IMR-90 (cell line): ENCODE data around the gene PREP. TPM values are rescaled to one million over a fixed set of nuclear protein-coding genes. Genes with fewer than 3 reads are reported as not detected.

Experiments
- ATAC-seq: fragments of 200-7000 bp; cut with Tn5 transposase; 2 replicates; pipeline ENCODE4 v1.9.1; 2020; ENCODE audit warnings: low read depth, mild to moderate bottlenecking, moderate library complexity
- BruUV-seq: library from RNA; stranded (reverse); fragments of 400-500 nt; replicated peaks from 2 replicates; lab custom pipeline; 2021; lab: Mats Ljungman, UMichigan
- CTCF ChIA-PET: fragments of 300-600 bp; formaldehyde crosslinking; extraction: SDS; loops from one replicate; lab custom pipeline; 2021; ENCODE audit warnings: antibody characterized with exemption; lab: Yijun Ruan, JAX
- POLR2A ChIA-PET: fragments of 300-600 bp; sonication (Branson Sonifier 250); formaldehyde crosslinking; loops from one replicate; lab custom pipeline; 2022; ENCODE audit warnings: antibody characterized with exemption; ENCODE audit not compliant: unreplicated experiment; lab: Charles Lee
- DNase-seq: peaks from one replicate; pipeline ENCODE4 v3.0.0; 2013
- H2AFZ ChIP-seq: replicated peaks from 2 replicates; pipeline ENCODE3; 2013; ENCODE audit warnings: low read length, mild to moderate bottlenecking; ENCODE audit not compliant: poor library complexity
- H2AK5ac ChIP-seq: 2 replicates; pipeline ENCODE4 v1.6.1; 2013; ENCODE audit warnings: low read depth, low read length, inconsistent platforms
- H2AK9ac ChIP-seq: replicated peaks from 2 replicates; pipeline ENCODE3; 2013; ENCODE audit warnings: mild to moderate bottlenecking, low read depth, low read length, moderate library complexity; ENCODE audit not compliant: poor library complexity
- H2BK120ac ChIP-seq: 2 replicates; pipeline ENCODE4 v1.6.1; 2013; ENCODE audit warnings: low read depth, low read length, inconsistent platforms
- H2BK15ac ChIP-seq: 3 replicates; pipeline ENCODE4 v1.6.1; 2013; ENCODE audit warnings: low read depth, low read length, inconsistent platforms
- H2BK20ac ChIP-seq: 2 replicates; pipeline ENCODE4 v1.6.1; 2013; ENCODE audit warnings: low read depth, mild to moderate bottlenecking, inconsistent platforms, low read length, moderate library complexity
- H2BK5ac ChIP-seq: 2 replicates; pipeline ENCODE4 v1.6.1; 2013; ENCODE audit warnings: mild to moderate bottlenecking, low read depth, low read length, inconsistent platforms; ENCODE audit not compliant: poor library complexity, severe bottlenecking
- H3K14ac ChIP-seq: replicated peaks from 2 replicates; pipeline ENCODE4 v1.6.1; 2013; ENCODE audit warnings: low read depth, low read length, inconsistent platforms
- H3K18ac ChIP-seq: 2 replicates; pipeline ENCODE4 v1.6.1; 2013; ENCODE audit warnings: low read depth, low read length, control low read depth
- H3K23ac ChIP-seq: 2 replicates; pipeline ENCODE4 v1.6.1; 2013; ENCODE audit warnings: low read depth, low read length, inconsistent platforms
- H3K27ac ChIP-seq: 2 replicates; pipeline ENCODE4 v1.5.1; 2013; ENCODE audit warnings: mild to moderate bottlenecking, control low read depth, low read length; ENCODE audit not compliant: insufficient read depth
- H3K27me3 ChIP-seq: 2 replicates; pipeline ENCODE4 v1.6.1; 2013; ENCODE audit warnings: low read length; ENCODE audit not compliant: control insufficient read depth, insufficient read depth
- H3K36me3 ChIP-seq: 2 replicates; pipeline ENCODE4 v1.6.1; 2013; ENCODE audit warnings: low read length, mixed read lengths; ENCODE audit not compliant: control insufficient read depth, insufficient read depth
- H3K4ac ChIP-seq: 2 replicates; pipeline ENCODE4 v1.6.1; 2013; ENCODE audit warnings: low read depth, low read length, inconsistent platforms
- H3K4me1 ChIP-seq: 2 replicates; pipeline ENCODE4 v1.6.1; 2013; ENCODE audit warnings: low read length, mixed read lengths; ENCODE audit not compliant: control insufficient read depth, insufficient read depth
- H3K4me2 ChIP-seq: 2 replicates; pipeline ENCODE4 v1.6.1; 2013; ENCODE audit warnings: low read depth, mild to moderate bottlenecking, control low read depth, low read length, moderate library complexity
- H3K4me3 ChIP-seq: 2 replicates; pipeline ENCODE4 v1.5.1; 2013; ENCODE audit warnings: low read depth, mild to moderate bottlenecking, control low read depth, low read length, moderate library complexity; ENCODE audit not compliant: insufficient read depth
- H3K56ac ChIP-seq: 2 replicates; pipeline ENCODE4 v1.6.1; 2013; ENCODE audit warnings: low read length, inconsistent platforms; ENCODE audit not compliant: insufficient read depth; ENCODE audit errors: extremely low read depth
- H3K79me1 ChIP-seq, 2 experiments: 2 replicates each; pipeline ENCODE4 v1.6.1; 2013; ENCODE audit warnings: low read length in 2 of 2, inconsistent platforms in 1 of 2, low read depth in 1 of 2
- H3K9ac ChIP-seq: 2 replicates; pipeline ENCODE4 v1.6.1; 2013; ENCODE audit warnings: low read depth, low read length, control low read depth
- H3K9me1 ChIP-seq: 2 replicates; pipeline ENCODE4 v1.6.1; 2013; ENCODE audit warnings: low read length, inconsistent platforms; ENCODE audit not compliant: insufficient read depth
- H3K9me3 ChIP-seq: 2 replicates; pipeline ENCODE4 v1.6.1; 2013; ENCODE audit warnings: low read length; ENCODE audit not compliant: control insufficient read depth, insufficient read depth
- H4K20me1 ChIP-seq: 2 replicates; pipeline ENCODE4 v1.6.1; 2013; ENCODE audit warnings: low read length, inconsistent platforms; ENCODE audit not compliant: insufficient read depth
- H4K5ac ChIP-seq: 2 replicates; pipeline ENCODE4 v1.6.1; 2013; ENCODE audit warnings: mild to moderate bottlenecking, low read depth, low read length, control low read depth
- H4K8ac ChIP-seq, 2 experiments: 2 replicates each; pipeline ENCODE4 v1.6.1; 2013; ENCODE audit warnings: low read depth in 2 of 2, low read length in 2 of 2, control low read depth in 1 of 2, inconsistent platforms in 1 of 2
- H4K91ac ChIP-seq: 2 replicates; pipeline ENCODE4 v1.6.1; 2013; ENCODE audit warnings: low read depth, low read length, inconsistent platforms; ENCODE audit not compliant: insufficient read depth
- CEBPB ChIP-seq: IDR thresholded peaks from 2 replicates; pipeline ENCODE4 v1.6.1; 2012; ENCODE audit warnings: low read depth, low read length, improper control_type of control experiment
- MAZ ChIP-seq: IDR thresholded peaks from 2 replicates; pipeline ENCODE4 v1.6.1; 2012; ENCODE audit warnings: low read depth, mild to moderate bottlenecking, low read length, improper control_type of control experiment, moderate library complexity, borderline replicate concordance
- NFE2L2 ChIP-seq: fragments of 150-350 bp; IDR thresholded peaks from 2 replicates; pipeline ENCODE4 v1.6.1; 2016; ENCODE audit warnings: low read depth, mild to moderate bottlenecking, low read length
- RAD21 ChIP-seq: IDR thresholded peaks from 2 replicates; pipeline ENCODE4 v1.6.1; 2012; ENCODE audit warnings: low read length, improper control_type of control experiment
- RFX5 ChIP-seq: IDR thresholded peaks from 2 replicates; pipeline ENCODE4 v1.8.0; 2012; ENCODE audit warnings: low read depth, mild to moderate bottlenecking, low read length, moderate library complexity
- SMC3 ChIP-seq: fragments of 150-350 bp; IDR thresholded peaks from 2 replicates; pipeline ENCODE4 v1.6.1; 2016; ENCODE audit warnings: low read depth, mild to moderate bottlenecking, antibody characterized with exemption, low read length, moderate library complexity
- whole genome bisulfite sequencing, 2 experiments: methylation state at CpG; one replicate each; pipeline versions ENCODE4 v1.1.5 to v1.1.7; 2013; ENCODE audit warnings: missing lambda C conversion rate in 2 of 2; ENCODE audit not compliant: insufficient read length in 1 of 2; ENCODE audit errors: extremely low coverage in 2 of 2; 5-methylcytosine and 5-hydroxymethylcytosine counted together
- dilution Hi-C: fragments of 300-500 bp; cut with HindIII; formaldehyde crosslinking; loops from one replicate; pipeline ENCODE4 v1.14.3; 2018; ENCODE audit warnings: low sequenced_read_pairs; ENCODE audit not compliant: unreplicated experiment
- in situ Hi-C: fragments of 300-500 bp; cut with MboI; formaldehyde crosslinking; loops from 3 replicates; pipeline ENCODE4 v1.14.3; 2019; ENCODE audit warnings: low sequenced_read_pairs, inconsistent platforms, mixed read lengths
- intact Hi-C: fragments of 100-400 bp; cut with micrococcal nuclease; formaldehyde crosslinking; loops from 2 replicates; pipeline ENCODE4 v1.10.0; 2022
- polyA plus RNA-seq, 3 experiments: library from polyadenylated mRNA; depleted of rRNA; stranded (reverse); fragments of >200 nt; gene quantifications; 2 replicates each; pipeline ENCODE4 v1.2.3, GENCODE V29; 2012; ENCODE audit warnings: low replicate concordance in 1 of 3
- total RNA-seq: library from RNA; depleted of rRNA; stranded (reverse); fragments of >200 nt; gene quantifications from 2 replicates; pipeline ENCODE4 v1.2.3, GENCODE V29; 2012
- TF ChIP-seq, protein P1 (sequence below): conservative IDR thresholded peaks from 2 replicates; pipeline ENCODE4 v1.5.1; 2012; ENCODE audit warnings: mild to moderate bottlenecking, low read depth, low read length, improper control_type of control experiment
- TF ChIP-seq, protein P2 (sequence below): fragments of 150-350 bp; IDR thresholded peaks from 2 replicates; pipeline ENCODE4 v1.6.1; 2016; ENCODE audit warnings: low read depth, mild to moderate bottlenecking, low read length, moderate library complexity, borderline replicate concordance

The PREP gene
- total and polyA plus RNA-seq, 2 of the 4 experiments (the other 2 are of a cell fraction), result 21.0 to 25.7 TPM

DNA sequence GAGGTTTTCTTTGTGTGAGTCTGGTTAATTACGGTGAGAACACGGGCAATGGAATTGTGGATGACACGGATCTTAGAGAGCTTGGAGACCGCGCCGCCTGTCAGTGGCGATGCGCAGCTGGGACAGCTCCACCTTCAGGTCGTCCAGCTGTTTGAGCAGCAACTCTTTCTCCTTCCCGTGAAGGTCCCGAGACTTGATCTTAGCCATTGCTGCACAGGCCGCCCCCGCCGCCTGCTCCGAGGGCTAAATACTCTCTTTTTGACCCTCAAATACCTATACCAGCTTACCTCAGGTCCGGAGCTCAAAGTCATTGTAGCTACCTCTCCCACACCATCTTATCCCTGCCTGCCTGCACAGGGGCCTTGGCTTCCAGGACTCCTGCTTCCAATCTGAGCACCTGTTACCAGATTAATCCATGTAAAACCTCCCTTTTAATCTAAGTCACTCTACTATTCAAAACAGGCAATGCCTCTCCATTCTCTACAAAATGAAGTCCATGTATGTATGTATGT is 100.2 kb downstream of the PREP start:
- POLR2A ChIA-PET, result no interaction called here
- no peak overlapping the region for H3K9ac ChIP-seq
- H2BK5ac ChIP-seq, result no peak overlapping the region
- no peak for TF ChIP-seq CEBPB
- TF ChIP-seq RAD21, result no peak
- no peak for TF ChIP-seq NFE2L2
- TF ChIP-seq, protein P1, sequence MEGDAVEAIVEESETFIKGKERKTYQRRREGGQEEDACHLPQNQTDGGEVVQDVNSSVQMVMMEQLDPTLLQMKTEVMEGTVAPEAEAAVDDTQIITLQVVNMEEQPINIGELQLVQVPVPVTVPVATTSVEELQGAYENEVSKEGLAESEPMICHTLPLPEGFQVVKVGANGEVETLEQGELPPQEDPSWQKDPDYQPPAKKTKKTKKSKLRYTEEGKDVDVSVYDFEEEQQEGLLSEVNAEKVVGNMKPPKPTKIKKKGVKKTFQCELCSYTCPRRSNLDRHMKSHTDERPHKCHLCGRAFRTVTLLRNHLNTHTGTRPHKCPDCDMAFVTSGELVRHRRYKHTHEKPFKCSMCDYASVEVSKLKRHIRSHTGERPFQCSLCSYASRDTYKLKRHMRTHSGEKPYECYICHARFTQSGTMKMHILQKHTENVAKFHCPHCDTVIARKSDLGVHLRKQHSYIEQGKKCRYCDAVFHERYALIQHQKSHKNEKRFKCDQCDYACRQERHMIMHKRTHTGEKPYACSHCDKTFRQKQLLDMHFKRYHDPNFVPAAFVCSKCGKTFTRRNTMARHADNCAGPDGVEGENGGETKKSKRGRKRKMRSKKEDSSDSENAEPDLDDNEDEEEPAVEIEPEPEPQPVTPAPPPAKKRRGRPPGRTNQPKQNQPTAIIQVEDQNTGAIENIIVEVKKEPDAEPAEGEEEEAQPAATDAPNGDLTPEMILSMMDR, result no peak
- no peak for TF ChIP-seq MAZ
- TF ChIP-seq, protein P2, sequence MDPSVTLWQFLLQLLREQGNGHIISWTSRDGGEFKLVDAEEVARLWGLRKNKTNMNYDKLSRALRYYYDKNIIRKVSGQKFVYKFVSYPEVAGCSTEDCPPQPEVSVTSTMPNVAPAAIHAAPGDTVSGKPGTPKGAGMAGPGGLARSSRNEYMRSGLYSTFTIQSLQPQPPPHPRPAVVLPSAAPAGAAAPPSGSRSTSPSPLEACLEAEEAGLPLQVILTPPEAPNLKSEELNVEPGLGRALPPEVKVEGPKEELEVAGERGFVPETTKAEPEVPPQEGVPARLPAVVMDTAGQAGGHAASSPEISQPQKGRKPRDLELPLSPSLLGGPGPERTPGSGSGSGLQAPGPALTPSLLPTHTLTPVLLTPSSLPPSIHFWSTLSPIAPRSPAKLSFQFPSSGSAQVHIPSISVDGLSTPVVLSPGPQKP, result no peak
- no peak for TF ChIP-seq SMC3
- TF ChIP-seq RFX5, result no peak
- H3K4me2 ChIP-seq, result no peak overlapping the region
- H3K18ac ChIP-seq, result no peak overlapping the region
- 93% methylated on average over 14 of the region's 16 CpGs; no CpG with 5 or more reads in 1 of the 2 experiments for WGBS, 2 experiments
- H2AFZ ChIP-seq, result no peak overlapping the region
- H4K8ac ChIP-seq, result no peak overlapping the region
- H2AK9ac ChIP-seq, result no peak overlapping the region
- no peak overlapping the region for H3K56ac ChIP-seq
- intact Hi-C loops (no loop called here), dilution Hi-C loops (no loop called here), in situ Hi-C loops (no loop called here)
- no peak overlapping the region for H3K14ac ChIP-seq
- H4K91ac ChIP-seq, result no peak overlapping the region
- BruUV-seq, result no TSS peak
- H3K23ac ChIP-seq, result no peak overlapping the region
- no peak overlapping the region for H3K4me3 ChIP-seq
- CTCF ChIA-PET, result no interaction called here
- H4K5ac ChIP-seq, result no peak overlapping the region
- ATAC-seq, result no peak
- H3K9me1 ChIP-seq, result peaks cover 6% of the 10 kb centered on the region; the same call in 1 of the 2 replicates
- no peaks in the 10 kb centered on the region for H3K4me1 ChIP-seq
- no peaks in the 10 kb centered on the region for H3K9me3 ChIP-seq
- H2AK5ac ChIP-seq, result no peak overlapping the region
- H2BK20ac ChIP-seq, result no peak overlapping the region
- H3K36me3 ChIP-seq, result peaks cover 6% of the 10 kb centered on the region; the same call in 1 of the 2 replicates
- DNase-seq, result no peak
- peaks cover 0 to 4% of the 10 kb centered on the region in 2 experiments; a peak in 1 of 4 replicates for H3K79me1 ChIP-seq
- H3K4ac ChIP-seq, result no peak overlapping the region
- H2BK15ac ChIP-seq, result no peak overlapping the region
- no peak overlapping the region for H3K27ac ChIP-seq
- no peak overlapping the region for H2BK120ac ChIP-seq
- no peaks in the 10 kb centered on the region for H4K20me1 ChIP-seq
- no peaks in the 10 kb centered on the region for H3K27me3 ChIP-seq
